NCI-H345 treated with DMSO at 0.1 percent for 48 hours (cell line): ENCODE results near the gene HSF2BP.
"Not testable (repeated sequence)": the region's sequence is repeated elsewhere in the genome, so short reads cannot be mapped to it uniquely, and the experiment has no call there.

Experiments used
- DNase-seq: peaks from one replicate; lab custom pipeline; 2025; ENCODE audit not compliant: unreplicated experiment; lab: John Stamatoyannopoulos, UW

Gene HSF2BP

DNA sequence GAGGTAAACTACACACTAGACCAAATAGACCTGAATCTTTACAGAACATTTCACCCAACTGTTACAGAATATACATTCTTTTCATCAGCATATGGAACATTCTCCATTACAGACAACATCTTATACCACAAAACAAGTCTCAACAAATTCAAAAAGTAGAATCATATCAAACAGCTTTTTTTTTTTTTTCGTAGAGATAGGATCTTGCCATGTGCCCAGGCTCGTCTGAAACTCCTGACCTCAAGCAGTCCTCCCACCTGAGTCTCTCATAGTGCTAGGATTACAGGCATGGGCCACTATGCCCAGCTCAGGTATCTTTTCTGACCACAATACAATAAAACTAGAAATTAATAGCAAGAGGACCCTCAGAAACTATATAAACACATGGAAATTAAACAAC, 36.5 kb downstream of the HSF2BP start:
- no peak for DNase-seq

- no peak for DNase-seq
These were observed 39.4 kb downstream of the HSF2BP start for GRCh38 chr21:43619856-43620255.

DNA sequence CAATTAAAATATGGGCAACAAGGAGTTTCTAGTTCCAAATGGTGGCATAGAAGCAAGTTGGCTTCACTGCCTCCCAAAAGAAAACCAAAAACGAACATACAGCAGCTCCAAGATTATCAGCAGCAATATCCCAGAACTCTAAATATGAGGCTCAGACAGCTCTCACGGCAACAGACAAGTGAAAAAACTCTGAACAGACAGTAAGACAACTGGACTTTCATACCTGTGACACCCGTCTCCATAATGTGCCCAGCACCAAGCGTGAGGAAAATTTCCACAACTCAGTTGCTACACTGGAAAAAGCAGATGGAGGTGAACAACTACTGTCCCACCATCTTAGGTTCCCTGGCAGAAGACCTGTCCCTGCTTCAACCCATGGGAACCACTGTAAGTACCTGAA, 39.9 kb downstream of the HSF2BP start:
- no peak for DNase-seq

DNA sequence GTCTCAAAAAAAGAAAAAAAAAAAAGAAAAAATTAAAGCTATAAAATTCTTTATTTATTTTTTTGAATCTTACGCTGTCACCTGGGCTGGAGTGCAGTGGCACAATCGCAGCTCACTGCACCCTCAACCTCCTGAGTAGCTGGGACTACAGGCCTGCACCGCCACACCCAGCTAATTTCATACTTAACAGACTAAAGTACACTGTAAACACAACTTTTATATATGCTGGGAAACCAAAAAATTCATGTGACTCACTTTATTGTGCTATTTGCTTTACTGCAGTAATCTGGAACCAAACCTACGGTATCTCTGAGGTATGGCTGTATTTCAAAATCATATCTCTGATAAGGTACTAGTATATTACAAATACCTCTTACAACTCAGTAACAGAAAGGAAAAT, 40.3 kb downstream of the HSF2BP start:
- no peak for DNase-seq

- not testable (repeated sequence) for DNase-seq
These were observed 42.4 kb downstream of the HSF2BP start for GRCh38 chr21:43616861-43617260.

DNA sequence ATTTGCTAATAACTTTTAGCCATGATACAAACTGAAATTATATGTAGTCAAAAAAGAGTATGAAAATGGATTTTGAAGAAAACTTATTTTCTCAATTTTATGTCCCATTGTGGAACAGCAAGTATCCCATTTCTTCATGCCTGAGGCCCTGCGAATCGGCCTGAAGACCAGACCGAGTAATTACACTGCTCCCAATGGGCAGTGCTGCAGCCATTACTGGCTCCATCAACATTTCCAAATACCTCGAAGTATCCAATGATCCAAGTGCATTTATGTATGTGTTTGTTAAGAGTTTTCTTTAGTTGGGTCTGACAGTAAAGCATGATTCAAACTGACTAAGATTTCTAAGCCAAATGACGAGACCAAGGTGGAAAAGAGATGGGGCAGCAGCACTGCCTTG, 44.4 kb downstream of the HSF2BP start:
- DNase-seq, result no peak

- no peak for DNase-seq
These were observed 45.3 kb downstream of the HSF2BP start for GRCh38 chr21:43613755-43614638.

GRCh38 chr21:43611598-43612369, 47.5 kb downstream of the HSF2BP start:
- no peak for DNase-seq

DNA sequence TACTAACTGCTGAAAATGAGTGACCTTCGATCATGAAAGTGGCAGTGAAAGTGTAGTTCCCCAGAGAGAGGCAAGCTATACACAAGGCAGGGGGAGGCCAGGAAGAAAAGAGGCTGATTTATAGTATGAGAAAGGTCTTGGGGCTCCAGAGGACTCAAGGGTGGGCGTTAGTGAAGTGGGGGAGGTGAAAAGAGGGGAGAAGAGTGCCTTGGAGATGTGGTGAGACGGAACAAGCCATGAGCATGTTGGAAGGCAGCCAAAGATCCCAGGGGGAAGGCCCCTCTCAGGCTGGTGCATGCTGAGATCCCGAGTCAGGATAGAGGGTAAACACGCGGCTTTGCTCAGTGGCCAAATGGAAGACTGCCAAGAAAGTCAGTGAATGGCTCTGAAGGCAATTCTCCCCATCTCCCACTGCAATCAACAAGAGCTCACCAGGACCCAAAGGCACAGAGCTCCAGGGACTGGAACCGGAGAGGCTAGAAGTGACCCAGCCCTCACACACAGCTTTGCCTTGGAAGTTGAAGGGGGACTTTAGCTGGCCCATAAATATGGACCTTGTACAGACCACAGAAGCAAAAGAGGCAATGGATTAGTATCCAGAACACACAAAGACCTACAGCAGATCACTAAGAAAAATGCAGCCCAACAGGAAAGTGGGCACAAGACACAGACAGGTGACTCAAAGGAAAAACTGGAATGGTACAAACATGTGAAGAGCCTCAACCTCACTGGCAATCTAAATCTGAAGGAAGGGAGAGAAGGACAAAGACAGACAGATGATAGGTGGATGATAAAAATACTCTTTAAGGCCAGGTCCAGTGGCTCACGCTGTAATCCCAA, 49.6 kb downstream of the HSF2BP start:
- DNase-seq, result peak; percentile 99

- no peak for DNase-seq
These were observed 50.6 kb downstream of the HSF2BP start for GRCh38 chr21:43608664-43609063.

- no peak for DNase-seq
These were observed 51.1 kb downstream of the HSF2BP start for GRCh38 chr21:43608225-43608624.

DNA sequence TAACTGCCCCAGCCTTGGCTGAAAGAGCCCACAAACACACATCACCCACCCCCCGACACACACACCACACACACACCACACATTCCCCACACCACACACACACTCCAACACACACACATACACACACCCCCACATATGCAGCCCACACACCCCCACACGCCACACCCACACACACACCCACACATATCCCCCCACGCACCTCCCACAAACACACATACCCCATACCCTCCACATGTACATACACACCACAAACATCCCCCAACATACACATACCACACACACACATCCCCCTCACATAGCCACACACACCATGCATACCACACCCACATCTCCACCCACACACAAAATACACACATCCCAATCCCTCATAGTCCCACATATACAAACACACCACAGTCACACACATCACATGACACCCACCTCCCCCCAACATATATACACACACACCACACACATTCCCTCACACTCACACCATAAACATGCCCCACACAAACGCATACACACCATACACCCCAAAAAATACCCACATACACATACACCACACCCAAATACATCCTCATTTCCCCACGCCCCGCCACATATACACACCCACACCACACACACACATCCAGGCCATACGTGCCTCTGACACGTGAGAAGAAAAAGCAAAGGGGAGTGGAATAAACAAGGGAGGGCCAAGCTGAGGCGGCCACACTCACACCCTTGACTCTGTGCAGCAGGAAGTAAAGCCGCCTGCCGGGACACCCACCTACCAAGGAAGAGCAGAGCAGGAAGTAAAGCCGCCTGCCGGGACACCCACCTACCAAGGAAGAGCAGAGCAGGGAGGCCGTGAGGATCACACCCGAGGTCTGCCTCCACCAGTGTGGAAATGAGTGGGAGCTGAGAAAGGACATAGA, 53.7 kb downstream of the HSF2BP start:
- DNase-seq, result no peak

GRCh38 chr21:43604505-43605204, 54.6 kb downstream of the HSF2BP start:
- no peak for DNase-seq

DNA sequence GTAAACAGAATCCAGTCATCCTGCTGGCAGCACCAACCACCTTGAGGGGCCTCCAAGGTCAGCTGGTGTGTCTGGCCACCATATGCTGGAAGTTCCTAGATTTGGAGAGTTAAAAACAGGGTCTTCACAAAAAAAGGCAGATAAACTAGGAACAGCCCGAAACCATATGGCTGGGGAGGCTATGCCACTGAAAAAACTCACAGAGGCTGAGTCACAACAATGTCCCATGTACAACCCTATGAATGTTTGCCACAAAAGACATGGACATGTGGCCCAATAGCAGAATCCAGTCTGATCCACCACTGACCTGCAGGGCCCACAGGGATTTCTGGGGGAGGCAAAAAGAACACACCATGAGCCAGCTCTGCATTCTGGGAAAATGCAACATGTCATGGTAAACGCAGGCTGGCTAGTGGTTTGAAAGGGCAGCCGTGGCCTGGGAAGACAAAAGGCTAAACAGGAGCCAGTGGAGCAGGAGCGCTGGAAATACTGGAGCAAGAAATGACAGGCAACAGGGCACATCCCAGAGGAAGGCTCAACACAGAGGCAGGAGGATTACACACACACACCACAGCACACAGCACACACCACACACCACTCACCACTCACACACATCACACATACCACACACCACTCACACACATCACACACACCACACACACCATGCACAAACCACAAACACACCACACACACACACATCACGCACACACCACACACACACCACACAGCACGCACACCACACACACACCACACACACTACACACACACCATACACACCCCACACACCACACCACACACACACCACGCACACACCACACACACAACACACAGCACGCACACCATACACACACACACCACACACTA, 55.4 kb downstream of the HSF2BP start:
- DNase-seq, result no peak

DNA sequence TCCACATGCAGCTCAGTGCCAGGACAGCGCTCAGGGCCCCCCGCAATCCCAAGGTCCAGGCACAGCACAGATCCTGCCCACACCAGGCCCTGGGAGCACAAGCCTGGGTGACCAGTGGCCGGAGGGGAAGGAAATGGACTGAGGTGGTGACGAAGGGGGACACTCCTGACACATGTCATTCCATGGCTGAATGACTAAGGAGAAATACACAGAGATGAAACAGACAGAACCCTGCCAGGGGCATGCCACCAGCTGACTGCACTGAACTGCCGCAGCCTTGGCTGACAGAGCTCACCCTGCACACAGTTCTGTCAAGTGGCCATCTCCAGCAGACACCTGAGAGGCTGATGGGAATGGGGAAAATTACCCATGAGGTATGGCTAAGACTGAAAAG, 56.1 kb downstream of the HSF2BP start:
- DNase-seq, result peak; percentile 8

GRCh38 chr21:43602266-43603232, 56.7 kb downstream of the HSF2BP start:
- no peak for DNase-seq

GRCh38 chr21:43600642-43601402, 58.5 kb downstream of the HSF2BP start:
- DNase-seq, result no peak
